Hepatocyte (in vitro differentiated cells): ENCODE measurements around the gene RAD50.

Experiments
- CTCF ChIP-seq: fragments of 200-600 bp; sonication (generic); IDR thresholded peaks from 2 replicates; pipeline ENCODE4 v1.5.1; 2016; ENCODE audit warnings: antibody characterized with exemption, mild to moderate bottlenecking; ENCODE audit not compliant: poor library complexity
- EZH2 ChIP-seq: fragments of 200-600 bp; sonication (generic); IDR thresholded peaks from 2 replicates; pipeline ENCODE4 v1.6.1; 2016; ENCODE audit warnings: antibody characterized with exemption, mild to moderate bottlenecking, borderline replicate concordance
- EZH2phosphoT487 ChIP-seq: fragments of 200-600 bp; sonication (generic); IDR thresholded peaks from one replicate; pipeline ENCODE4 v1.6.1; 2018; ENCODE audit warnings: antibody characterized with exemption, mild to moderate bottlenecking, low read depth, moderate library complexity; ENCODE audit not compliant: unreplicated experiment, severe bottlenecking

- TF ChIP-seq CTCF (no peak), EZH2 (no peak), EZH2phosphoT487 (no peak)
Measured at GRCh38 chr5:132663771-132664695, 107.3 kb downstream of the RAD50 start.
